Measurements from ENCODE around the gene LIMS1.
"Not testable (repeated sequence)": the region's sequence is repeated elsewhere in the genome, so short reads cannot be mapped to it uniquely, and the experiment has no call there.

- TF ChIP-seq CTCF, POLR2A, POLR2AphosphoS5 (IDR thresholded peaks at IDR 0.05): not testable (repeated sequence)
Measured at GRCh38 chr2:108716971-108717370, 182.7 kb downstream of the LIMS1 start.

Data from prostate gland (tissue), 2 donors.